Ascending aorta (tissue), 2 donors: ENCODE measurements around the gene RAD21L1. TPM values are rescaled to one million over a fixed set of nuclear protein-coding genes. Genes with fewer than 3 reads are reported as not detected.

ENCODE experiments used
- DNase-seq, 2 donors: peaks; one replicate each; pipeline ENCODE4 v3.0.0-alpha.2; 2019; ENCODE audit warnings: low spot score in 2 of 2
- H3K27ac ChIP-seq, 2 donors: fragments of 200-600 bp; sonication (generic); one replicate each; pipeline ENCODE4 v1.5.1; 2016 to 2017; ENCODE audit warnings: mild to moderate bottlenecking in 1 of 2
- H3K27me3 ChIP-seq: fragments of 200-600 bp; sonication (generic); one replicate; pipeline ENCODE4 v1.5.1; 2017
- H3K36me3 ChIP-seq, 2 donors: fragments of 200-600 bp; sonication (generic); one replicate each; pipeline ENCODE4 v1.5.1; 2016
- H3K4me1 ChIP-seq, 2 donors: fragments of 200-600 bp; sonication (generic); one replicate each; pipeline ENCODE4 v1.5.1; 2016 to 2017; ENCODE audit warnings: mild to moderate bottlenecking in 1 of 2
- H3K4me3 ChIP-seq, 2 donors: fragments of 200-600 bp; sonication (generic); one replicate each; pipeline ENCODE4 v1.5.1; 2016 to 2017; ENCODE audit warnings: mild to moderate bottlenecking in 1 of 2
- H3K9me3 ChIP-seq, 2 donors: fragments of 200-600 bp; sonication (generic); one replicate each; pipeline ENCODE4 v1.5.1; 2016
- CTCF ChIP-seq, 3 experiments: fragments of 200-600 bp in 2 of 3; fragments of 450-650 bp in 1 of 3; sonication (generic) in 2 of 3; IDR thresholded peaks; one replicate each; pipeline ENCODE4 v1.5.1; 2016 to 2019; ENCODE audit warnings: antibody characterized with exemption in 3 of 3, mild to moderate bottlenecking in 1 of 3, moderate library complexity in 1 of 3
- intact Hi-C: fragments of 100-400 bp; cut with DNase I; formaldehyde crosslinking; loops from one replicate; pipeline ENCODE4 v1.15.1; 2023
- total RNA-seq: library from RNA; depleted of rRNA; stranded (reverse); fragments of >200 nt; gene quantifications from one replicate; pipeline ENCODE4 v1.1.0, GENCODE V29; 2016

The RAD21L1 gene
- total RNA-seq, 1 donor from 2014 or later, result not detected

GRCh38 chr20:1252416-1252815, 26.6 kb downstream of the RAD21L1 start:
- no peak for TF ChIP-seq CTCF (IDR thresholded peaks at IDR 0.05)
- Histone ChIP-seq H3K27ac (no peak overlapping the region), H3K9me3 (no peaks in the 10 kb centered on the region), H3K4me3 (no peak overlapping the region), H3K36me3 (no peaks in the 10 kb centered on the region), H3K4me1 (no peaks in the 10 kb centered on the region), H3K27me3 (no peaks in the 10 kb centered on the region)
- intact Hi-C loops, result no loop called here
- no peak for DNase-seq

- no peaks in the 10 kb centered on the region for H3K4me1 ChIP-seq
- no peak overlapping the region for H3K4me3 ChIP-seq
- no peaks in the 10 kb centered on the region for H3K36me3 ChIP-seq
- no peak for TF ChIP-seq CTCF (IDR thresholded peaks at IDR 0.05)
- no peaks in the 10 kb centered on the region for H3K27me3 ChIP-seq
- H3K27ac ChIP-seq, result no peak overlapping the region
- no peak for DNase-seq
- intact Hi-C loops, result no loop called here
- H3K9me3 ChIP-seq, result no peaks in the 10 kb centered on the region
Observed at GRCh38 chr20:1254254-1254653, 28.4 kb downstream of the RAD21L1 start.

GRCh38 chr20:1255675-1256074, 29.8 kb downstream of the RAD21L1 start:
- TF ChIP-seq CTCF (IDR thresholded peaks at IDR 0.05), result no peak
- Histone ChIP-seq H3K4me3 (no peak overlapping the region), H3K27ac (no peak overlapping the region), H3K9me3 (no peaks in the 10 kb centered on the region), H3K4me1 (no peaks in the 10 kb centered on the region), H3K27me3 (no peaks in the 10 kb centered on the region), H3K36me3 (no peaks in the 10 kb centered on the region)
- DNase-seq, result no peak
- intact Hi-C loops, result no loop called here

- intact Hi-C loops, result no loop called here
- Histone ChIP-seq H3K9me3 (no peaks in the 10 kb centered on the region), H3K4me3 (no peak overlapping the region), H3K36me3 (no peaks in the 10 kb centered on the region), H3K27me3 (no peaks in the 10 kb centered on the region), H3K27ac (no peak overlapping the region), H3K4me1 (peaks cover 5 to 11% of the 10 kb centered on the region in 2 donors)
- DNase-seq, result no peak
- TF ChIP-seq CTCF (IDR thresholded peaks at IDR 0.05), result no peak
Observed at GRCh38 chr20:1263853-1264252, 38.0 kb downstream of the RAD21L1 start.

- no peak for TF ChIP-seq CTCF (IDR thresholded peaks at IDR 0.05)
- Histone ChIP-seq H3K9me3 (no peaks in the 10 kb centered on the region), H3K4me1 (peaks cover 5 to 11% of the 10 kb centered on the region in 2 donors), H3K4me3 (no peak overlapping the region), H3K36me3 (no peaks in the 10 kb centered on the region), H3K27ac (no peak overlapping the region), H3K27me3 (no peaks in the 10 kb centered on the region)
- DNase-seq, result no peak
- intact Hi-C loops, result no loop called here
Observed at GRCh38 chr20:1264727-1265126, 38.9 kb downstream of the RAD21L1 start.
